GM23248 (cell line): ENCODE data around the gene HMG20A.

Experiments used
- EZH2 ChIP-seq: fragments of 200-600 bp; sonication (generic); IDR thresholded peaks from 2 replicates; pipeline ENCODE4 v1.6.1; 2018; ENCODE audit warnings: antibody characterized with exemption, mild to moderate bottlenecking; ENCODE audit not compliant: insufficient read depth, poor library complexity, severe bottlenecking
- EZH2phosphoT487 ChIP-seq: fragments of 200-600 bp; sonication (generic); IDR thresholded peaks from 2 replicates; pipeline ENCODE4 v1.6.1; 2018; ENCODE audit warnings: antibody characterized with exemption, moderate library complexity, mild to moderate bottlenecking, low read depth; ENCODE audit not compliant: insufficient read depth

DNA sequence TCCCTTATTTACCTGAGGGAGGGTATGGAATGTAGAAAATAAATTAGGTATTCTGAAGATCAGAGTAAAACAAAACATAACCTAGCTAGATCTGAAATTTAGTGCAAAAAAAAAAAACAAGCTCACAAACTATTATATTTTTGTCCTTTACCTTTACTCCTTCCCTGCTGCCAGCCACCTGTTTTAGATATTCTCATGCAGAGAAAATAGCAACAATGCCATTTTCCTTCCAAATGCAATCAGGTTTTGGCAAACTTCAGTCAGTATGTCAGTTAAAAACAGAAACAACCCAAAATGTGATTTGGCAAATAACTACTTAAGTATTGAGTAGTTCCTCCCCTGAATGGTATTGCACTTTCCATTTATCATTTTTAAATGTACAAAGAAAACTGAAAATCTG lies 36.6 kb upstream of the HMG20A start:
- TF ChIP-seq EZH2 (no peak), EZH2phosphoT487 (no peak)
